RWPE2 (cell line): Measurements from ENCODE around the gene RSPH6A.
A peak's percentile ranks its signal among the peaks of the same experiment; 100 is the strongest.

Experiments
- ATAC-seq: fragments of 200-7000 bp; cut with Tn5 transposase; 3 replicates; pipeline ENCODE4 v1.9.1; 2021; ENCODE audit warnings: low read depth
- DNase-seq: peaks from one replicate; pipeline ENCODE4 v3.0.0-alpha.2; 2020; ENCODE audit warnings: low spot score
- H3K27ac ChIP-seq: fragments of 450-650 bp; 2 replicates; pipeline ENCODE4 v1.5.1; 2017; ENCODE audit warnings: mild to moderate bottlenecking; ENCODE audit not compliant: poor library complexity, severe bottlenecking
- H3K27me3 ChIP-seq: fragments of 250-450 bp; sonication (Bioruptor Pico); 2 replicates; pipeline ENCODE4 v1.5.1; 2021; ENCODE audit warnings: mild to moderate bottlenecking, moderate library complexity; ENCODE audit not compliant: insufficient read depth, poor library complexity, severe bottlenecking
- H3K36me3 ChIP-seq: fragments of 250-450 bp; sonication (Bioruptor Pico); 2 replicates; pipeline ENCODE4 v1.5.1; 2020; ENCODE audit warnings: low read depth, mild to moderate bottlenecking, moderate library complexity
- H3K4me1 ChIP-seq: fragments of 250-450 bp; sonication (Bioruptor Pico); 2 replicates; pipeline ENCODE4 v1.5.1; 2021; ENCODE audit warnings: mild to moderate bottlenecking, moderate library complexity; ENCODE audit not compliant: insufficient read depth, poor library complexity, severe bottlenecking
- H3K4me3 ChIP-seq: fragments of 250-450 bp; sonication (Bioruptor Pico); 2 replicates; pipeline ENCODE4 v1.5.1; 2021; ENCODE audit warnings: mild to moderate bottlenecking, moderate library complexity; ENCODE audit not compliant: severe bottlenecking
- H3K9me3 ChIP-seq: fragments of 250-450 bp; sonication (Bioruptor Pico); 2 replicates; pipeline ENCODE4 v1.5.1; 2021; ENCODE audit warnings: mild to moderate bottlenecking, moderate library complexity; ENCODE audit not compliant: severe bottlenecking
- TF ChIP-seq, protein P1 (sequence below): fragments of 450-650 bp; IDR thresholded peaks from one replicate; pipeline ENCODE4 v1.5.1; 2017; ENCODE audit warnings: mild to moderate bottlenecking, moderate library complexity; ENCODE audit not compliant: poor library complexity, severe bottlenecking

RSPH6A gene

DNA sequence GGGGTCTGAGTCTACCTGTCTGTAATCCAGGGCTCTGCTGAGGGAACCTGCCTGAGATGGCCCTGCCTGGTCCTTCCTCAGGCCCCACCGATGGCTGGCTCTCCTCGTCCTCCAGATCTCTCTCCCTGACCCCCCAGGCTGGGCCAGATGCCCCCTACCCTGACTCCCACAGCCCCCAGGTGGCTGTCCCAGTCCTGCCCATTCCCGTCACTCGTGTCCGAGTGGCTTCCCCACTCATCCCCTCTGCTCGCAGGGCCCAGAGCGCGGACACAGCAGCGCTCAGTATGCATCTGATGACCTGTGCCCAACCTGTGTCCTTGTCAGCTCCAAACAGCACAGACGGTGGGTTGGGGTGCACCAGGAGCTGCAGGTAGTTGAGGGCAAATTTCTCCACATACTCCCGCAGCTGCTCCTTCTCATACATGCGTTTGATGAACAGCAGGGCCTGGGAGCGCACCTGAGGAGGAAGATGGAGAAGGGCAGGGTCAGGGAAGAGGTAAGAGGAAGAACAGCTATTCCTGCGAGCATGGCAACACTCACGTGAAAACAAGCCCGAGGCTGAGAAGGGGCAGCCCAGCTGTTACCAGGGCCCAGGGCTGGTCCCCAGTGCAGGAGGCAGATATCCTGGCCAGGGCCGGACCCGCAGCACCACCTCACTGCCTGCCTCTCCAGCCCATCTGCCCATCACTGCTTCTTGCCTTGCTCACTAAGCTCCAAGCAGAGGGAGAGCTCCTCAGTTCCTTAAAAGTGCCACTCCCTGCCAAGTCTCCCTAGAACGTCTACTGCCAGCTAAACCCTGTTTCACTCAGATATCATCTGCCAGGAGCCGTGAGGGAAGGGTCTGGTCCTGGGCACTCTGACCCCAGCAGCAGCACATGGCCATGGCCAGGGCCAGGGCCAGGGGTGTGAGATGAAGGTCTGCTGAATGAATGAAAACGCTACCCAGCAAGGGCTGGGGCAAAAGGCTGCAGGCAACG, 11.1 kb upstream of the RSPH6A start:
- TF ChIP-seq, protein P1, sequence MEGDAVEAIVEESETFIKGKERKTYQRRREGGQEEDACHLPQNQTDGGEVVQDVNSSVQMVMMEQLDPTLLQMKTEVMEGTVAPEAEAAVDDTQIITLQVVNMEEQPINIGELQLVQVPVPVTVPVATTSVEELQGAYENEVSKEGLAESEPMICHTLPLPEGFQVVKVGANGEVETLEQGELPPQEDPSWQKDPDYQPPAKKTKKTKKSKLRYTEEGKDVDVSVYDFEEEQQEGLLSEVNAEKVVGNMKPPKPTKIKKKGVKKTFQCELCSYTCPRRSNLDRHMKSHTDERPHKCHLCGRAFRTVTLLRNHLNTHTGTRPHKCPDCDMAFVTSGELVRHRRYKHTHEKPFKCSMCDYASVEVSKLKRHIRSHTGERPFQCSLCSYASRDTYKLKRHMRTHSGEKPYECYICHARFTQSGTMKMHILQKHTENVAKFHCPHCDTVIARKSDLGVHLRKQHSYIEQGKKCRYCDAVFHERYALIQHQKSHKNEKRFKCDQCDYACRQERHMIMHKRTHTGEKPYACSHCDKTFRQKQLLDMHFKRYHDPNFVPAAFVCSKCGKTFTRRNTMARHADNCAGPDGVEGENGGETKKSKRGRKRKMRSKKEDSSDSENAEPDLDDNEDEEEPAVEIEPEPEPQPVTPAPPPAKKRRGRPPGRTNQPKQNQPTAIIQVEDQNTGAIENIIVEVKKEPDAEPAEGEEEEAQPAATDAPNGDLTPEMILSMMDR, result no peak
- ATAC-seq (no peak), DNase-seq (no peak)
- H3K9me3 ChIP-seq, result no peaks in the 10 kb centered on the region
- peaks cover 58% of the 10 kb centered on the region for H3K36me3 ChIP-seq
- H3K27me3 ChIP-seq, result no peaks in the 10 kb centered on the region
- H3K4me1 ChIP-seq, result peaks cover 5% of the 10 kb centered on the region
- H3K27ac ChIP-seq, result no peak overlapping the region
- H3K4me3 ChIP-seq, result no peak overlapping the region

DNA sequence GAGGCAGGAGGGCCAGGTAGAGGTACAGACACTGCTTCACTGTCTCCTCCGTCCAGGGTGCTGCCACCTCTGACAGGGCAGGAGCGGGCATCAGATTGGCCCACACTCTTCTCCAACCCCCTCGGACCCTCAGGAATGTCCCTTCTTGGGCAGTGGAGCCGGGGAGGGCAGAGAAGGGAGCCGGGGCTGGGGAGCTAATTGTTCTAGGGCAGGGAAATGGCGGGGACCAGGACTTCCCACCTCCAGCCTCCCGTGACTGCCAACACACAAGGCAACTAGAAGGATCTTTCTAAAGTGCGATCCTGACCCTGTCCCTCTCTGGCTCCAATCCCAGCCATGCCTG, 10.1 kb upstream of the RSPH6A start:
- H3K36me3 ChIP-seq, result peaks cover 49% of the 10 kb centered on the region
- ATAC-seq, result no peak
- no peaks in the 10 kb centered on the region for H3K9me3 ChIP-seq
- TF ChIP-seq, protein P1, result no peak
- H3K27ac ChIP-seq, result no peak overlapping the region
- peaks cover 5% of the 10 kb centered on the region for H3K4me1 ChIP-seq
- H3K27me3 ChIP-seq, result no peaks in the 10 kb centered on the region
- H3K4me3 ChIP-seq, result no peak overlapping the region
- no peak for DNase-seq

- H3K36me3 ChIP-seq, result peaks cover 47% of the 10 kb centered on the region
- DNase-seq, result no peak
Observed at GRCh38 chr19:45824531-45825262, 9.6 kb upstream of the RSPH6A start.

DNA sequence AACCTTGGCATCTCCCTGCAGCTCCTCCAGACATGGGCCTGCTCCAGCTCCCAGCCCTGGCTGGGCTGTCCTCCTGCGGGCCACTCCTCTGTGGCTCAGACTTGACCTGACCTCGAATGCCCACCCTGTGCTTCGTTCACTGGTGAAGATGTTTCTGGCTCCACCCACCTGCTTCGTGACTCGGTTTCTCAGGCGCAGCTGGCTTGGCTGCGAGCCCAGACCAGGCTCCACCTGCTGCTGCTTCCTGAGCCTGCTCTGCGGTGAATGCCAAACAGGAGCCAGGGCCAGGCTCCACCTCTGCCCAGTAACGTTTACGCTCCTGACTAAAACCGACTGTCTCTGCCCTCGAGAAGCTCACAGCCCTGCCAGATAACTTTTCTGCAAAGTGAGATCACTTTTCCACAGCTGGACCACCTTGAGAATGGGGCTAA, 8.9 kb upstream of the RSPH6A start:
- ATAC-seq, result peak; percentile 54
- TF ChIP-seq, protein P1, result no peak
- peaks cover 5% of the 10 kb centered on the region for H3K4me1 ChIP-seq
- peaks cover 41% of the 10 kb centered on the region for H3K36me3 ChIP-seq
- no peak overlapping the region for H3K27ac ChIP-seq
- no peak for DNase-seq
- no peaks in the 10 kb centered on the region for H3K27me3 ChIP-seq
- no peak overlapping the region for H3K4me3 ChIP-seq
- no peaks in the 10 kb centered on the region for H3K9me3 ChIP-seq

More at GRCh38 chr19:45824531-45825262, 9.6 kb upstream of the RSPH6A start:
- ATAC-seq, result no peak
- Histone ChIP-seq H3K27me3 (no peaks in the 10 kb centered on the region), H3K4me3 (no peak overlapping the region), H3K9me3 (no peaks in the 10 kb centered on the region), H3K27ac (no peak overlapping the region), H3K4me1 (peaks cover 5% of the 10 kb centered on the region)
- TF ChIP-seq, protein P1, result no peak
